Measurements from ENCODE around the gene PDGFA. TPM values are rescaled to one million over a fixed set of nuclear protein-coding genes. Genes with fewer than 3 reads are reported as not detected.

The PDGFA gene
- total RNA-seq, 1 donor from 2014 or later = 31.2 TPM

- H3K4me1 ChIP-seq = peaks cover 20% of the 10 kb centered on the region
- H3K9me3 ChIP-seq = no peaks in the 10 kb centered on the region
- intact Hi-C loops (cut with DNase I) = no loop called here
- H3K27ac ChIP-seq = no peak overlapping the region
- H3K27me3 ChIP-seq = no peaks in the 10 kb centered on the region
- H3K4me3 ChIP-seq = no peak overlapping the region
- no peak for TF ChIP-seq POLR2AphosphoS5 (IDR thresholded peaks at IDR 0.05; ENCODE audit: insufficient read depth in 1 of 2, low read depth in 1 of 2)
- no peak for TF ChIP-seq CTCF (IDR thresholded peaks at IDR 0.05)
- no peak for TF ChIP-seq POLR2A (IDR thresholded peaks at IDR 0.05)
- no peak for DNase-seq (ENCODE audit: extremely low spot score in 2 of 2)
- H3K36me3 ChIP-seq = peaks cover 0 to 12% of the 10 kb centered on the region in 2 donors
These were observed 14.5 kb downstream of the PDGFA start for GRCh38 chr7:505171-505570.

- TF ChIP-seq POLR2AphosphoS5 (IDR thresholded peaks at IDR 0.05; ENCODE audit: insufficient read depth in 1 of 2, low read depth in 1 of 2) (no peak), CTCF (IDR thresholded peaks at IDR 0.05) (no peak), POLR2A (IDR thresholded peaks at IDR 0.05) (no peak)
- Histone ChIP-seq H3K36me3 (peaks cover 0 to 15% of the 10 kb centered on the region in 2 donors), H3K27me3 (no peaks in the 10 kb centered on the region), H3K9me3 (no peaks in the 10 kb centered on the region), H3K4me1 (peaks cover 20% of the 10 kb centered on the region), H3K27ac (no peak overlapping the region), H3K4me3 (no peak overlapping the region)
- no peak for DNase-seq (ENCODE audit: extremely low spot score in 2 of 2)
- intact Hi-C loops (cut with DNase I) = no loop called here
These were observed 15.2 kb downstream of the PDGFA start for GRCh38 chr7:504221-505111.

- no peaks in the 10 kb centered on the region for H3K27me3 ChIP-seq
- H3K4me1 ChIP-seq = peaks cover 20% of the 10 kb centered on the region
- no peaks in the 10 kb centered on the region for H3K9me3 ChIP-seq
- DNase-seq (ENCODE audit: extremely low spot score in 2 of 2) = no peak
- TF ChIP-seq POLR2A (IDR thresholded peaks at IDR 0.05) (no peak), POLR2AphosphoS5 (IDR thresholded peaks at IDR 0.05; ENCODE audit: insufficient read depth in 1 of 2, low read depth in 1 of 2) (no peak), CTCF (IDR thresholded peaks at IDR 0.05) (no peak)
- H3K4me3 ChIP-seq = no peak overlapping the region
- H3K36me3 ChIP-seq = peaks cover 0 to 22% of the 10 kb centered on the region in 2 donors
- no peak overlapping the region for H3K27ac ChIP-seq
- intact Hi-C loops (cut with DNase I) = no loop called here
These were observed 16.0 kb downstream of the PDGFA start for GRCh38 chr7:503575-504111.

DNA sequence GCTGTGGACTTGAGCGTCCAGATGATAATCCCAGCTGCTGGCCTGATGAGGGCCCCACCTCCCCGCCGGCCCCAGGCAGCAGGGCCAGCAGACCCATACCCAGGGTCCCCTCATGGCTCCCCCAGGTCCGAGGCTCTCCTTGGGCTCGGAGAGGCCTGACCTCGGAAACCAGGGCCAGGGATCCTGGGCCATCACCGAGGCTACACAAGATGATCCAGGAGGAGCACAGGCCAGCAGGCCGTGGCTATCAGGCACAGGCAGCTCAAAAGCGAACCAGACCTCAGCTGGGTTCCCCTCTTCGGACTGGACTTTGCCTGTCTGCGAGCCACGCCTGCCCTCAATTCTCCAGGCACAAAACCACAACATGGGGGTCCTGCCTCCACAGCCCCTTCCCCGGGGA is 17.4 kb downstream of the PDGFA start:
- Histone ChIP-seq H3K27ac (no peak overlapping the region), H3K4me1 (peaks cover 20% of the 10 kb centered on the region), H3K36me3 (peaks cover 0 to 22% of the 10 kb centered on the region in 2 donors), H3K9me3 (no peaks in the 10 kb centered on the region), H3K27me3 (no peaks in the 10 kb centered on the region), H3K4me3 (no peak overlapping the region)
- intact Hi-C loops (cut with DNase I) = no loop called here
- DNase-seq (ENCODE audit: extremely low spot score in 2 of 2) = no peak
- TF ChIP-seq POLR2A (IDR thresholded peaks at IDR 0.05) = no peak

GRCh38 chr7:501526-501925 is 18.1 kb downstream of the PDGFA start:
- Histone ChIP-seq H3K27ac (no peak overlapping the region), H3K36me3 (peaks cover 0 to 22% of the 10 kb centered on the region in 2 donors), H3K27me3 (no peaks in the 10 kb centered on the region), H3K4me1 (peaks cover 20% of the 10 kb centered on the region), H3K9me3 (no peaks in the 10 kb centered on the region), H3K4me3 (no peak overlapping the region)
- TF ChIP-seq POLR2AphosphoS5 (IDR thresholded peaks at IDR 0.05; ENCODE audit: insufficient read depth in 1 of 2, low read depth in 1 of 2) (no peak), CTCF (IDR thresholded peaks at IDR 0.05) (no peak), POLR2A (IDR thresholded peaks at IDR 0.05) (no peak)
- DNase-seq (ENCODE audit: extremely low spot score in 2 of 2) = no peak
- intact Hi-C loops (cut with DNase I) = no loop called here
